ENCODE results near the gene NAA30.

- TF ChIP-seq POLR2A (IDR thresholded peaks at IDR 0.05; ENCODE audit: low read length) (no peak), GATA1 (IDR thresholded peaks at IDR 0.05; ENCODE audit: low read depth, low read length) (no peak)
These were observed 45.3 kb upstream of the NAA30 start for GRCh38 chr14:57345106-57345505.
